Heart left ventricle (tissue), 16 donors: Measurements from ENCODE around the gene MLC1. TPM values are rescaled to one million over a fixed set of nuclear protein-coding genes. Genes with fewer than 3 reads are reported as not detected.

Experiments
- ATAC-seq, 4 donors: fragments of 200-7000 bp; cut with Tn5 transposase; one replicate each; pipeline ENCODE4 v1.9.1; 2020 to 2022; ENCODE audit warnings: moderate library complexity in 4 of 4, mild to moderate bottlenecking in 3 of 4, moderate number of reproducible peaks in 1 of 4
- DNase-seq, 5 donors: peaks; one replicate each; pipeline ENCODE4 v3.0.0-alpha.2; 2020
- H3K27ac ChIP-seq, 12 donors: fragments of 200-600 bp; sonication (generic) in 4 of 12; one replicate each; pipeline versions ENCODE4 v1.5.0 to v1.8.0; 2016 to 2022; ENCODE audit warnings: mild to moderate bottlenecking in 2 of 12
- H3K27me3 ChIP-seq, 9 donors: fragments of 200-600 bp; sonication (generic) in 2 of 9; one replicate each; pipeline versions ENCODE4 v1.5.1 to v1.8.0; 2016 to 2022; ENCODE audit warnings: mild to moderate bottlenecking in 3 of 9
- H3K36me3 ChIP-seq, 9 donors: fragments of 200-600 bp; sonication (generic) in 2 of 9; one replicate each; pipeline versions ENCODE4 v1.5.0 to v1.8.0; 2018 to 2022; ENCODE audit warnings: mild to moderate bottlenecking in 2 of 9
- H3K4me1 ChIP-seq, 12 donors: fragments of 200-600 bp; sonication (generic) in 4 of 12; one replicate each; pipeline versions ENCODE4 v1.5.0 to v1.8.0; 2016 to 2022; ENCODE audit warnings: mild to moderate bottlenecking in 3 of 12
- H3K4me3 ChIP-seq, 12 donors: fragments of 200-600 bp; sonication (generic) in 4 of 12; one replicate each; pipeline versions ENCODE4 v1.5.0 to v1.8.0; 2017 to 2022; ENCODE audit warnings: mild to moderate bottlenecking in 9 of 12, moderate library complexity in 4 of 12
- H3K9me3 ChIP-seq, 12 donors: fragments of 200-600 bp; sonication (generic) in 4 of 12; one replicate each; pipeline versions ENCODE4 v1.5.0 to v1.8.0; 2016 to 2022; ENCODE audit warnings: mild to moderate bottlenecking in 1 of 12
- CTCF ChIP-seq, 12 donors: fragments of 200-600 bp; sonication (generic) in 4 of 12; IDR thresholded peaks; one replicate each; pipeline versions ENCODE4 v1.5.0 to v1.8.0; 2018 to 2022; ENCODE audit warnings: antibody characterized with exemption in 12 of 12, mild to moderate bottlenecking in 5 of 12
- POLR2A ChIP-seq, 2 donors: fragments of 450-650 bp; IDR thresholded peaks; one replicate each; pipeline ENCODE4 v1.6.1; 2017; ENCODE audit warnings: antibody characterized with exemption in 2 of 2, mild to moderate bottlenecking in 2 of 2, moderate library complexity in 2 of 2
- WGBS, 4 donors: extraction: QIAGEN DNeasy Blood & Tissue Kit in 2 of 4; methylation state at CpG; one replicate each; pipeline versions ENCODE4 v1.1.5 to v1.1.7; 2013 to 2018; 5-methylcytosine and 5-hydroxymethylcytosine counted together
- intact Hi-C, 10 donors: fragments of 100-400 bp; cut with DNase I; formaldehyde crosslinking; loops; one replicate each; pipeline versions ENCODE4 v1.11.1 to v1.14.2; 2022
- long read RNA-seq, 3 donors: library from polyadenylated mRNA; unstranded; transcript quantifications; one replicate each; pipeline ENCODE4 v2.0.0, GENCODE V29; 2020 to 2021
- polyA plus RNA-seq, 2 donors: library from polyadenylated mRNA; stranded (reverse); fragments of 200-250 nt; gene quantifications; one replicate each; pipeline ENCODE4 v1.2.3, GENCODE V29; 2013
- total RNA-seq, 9 donors: library from RNA; depleted of rRNA in 2 of 9; stranded (reverse); fragments of >200 nt in 2 of 9; fragmentation: NEBNext Ultra II Directional in 3 of 9; extraction: Animal tissue kit (Norgen Biotek cat#: 25700) in 3 of 9; gene quantifications; one replicate each; pipeline versions ENCODE4 v1.1.0 to v1.2.4, GENCODE V29; 2016 to 2023
- donor health status: ischemic (EF 13 %, LVEDD 7.1; RV severe dilation, severe dysfunction).
- donor health status: healthy with polysubstance abuse.
- donor health status: DM: no; HTN: yes; CAD: no.
- donor health status: DM: no; HTN: no; CAD: no.
- donor health status: ischemic (EF 25% LVEDD 6.9; RV normal size, moderate dysfunction).
- donor health status: ischemic (EF 25% LVEDD 5.7; RV mildly dilated, moderate dysfunction).
- donor health status: healthy.
- donor health status: DM: yes; HTN: yes; CAD: no.
- donor health status: ischemic (EF 35%, LVEDD 5.7; RV mildly dilated, moderate dysfunction).
- donor health status: nonischemic (EF 11% LVEDD 7.7; RV severe dilation, severe dysfunction).
- donor health status: DM: yes; HTN: yes; CAD: no.
- donor health status: PGD.
- donor health status: ischemic (EF 29% LVEDD 5.4; RV normal size, mild dysfunction).
- donor health status: nonischemic (EF 23%, LVEDD 6.1; RV moderate dilation, normal function).

The MLC1 gene
- total RNA-seq (under 1 TPM in 4 of 9 donors, not detected in 5; 0.07 to 0.80 (median 0.30) TPM), polyA plus RNA-seq (under 1 TPM; 0.03 to 0.19 TPM)
- long read RNA-seq, donor 1 = 0 reads
- long read RNA-seq, donor 2 = 0 reads
- long read RNA-seq, donor 3 = 0 reads

- Histone ChIP-seq H3K27ac (no peak within 1 kb of the TSS), H3K27me3 (peaks cover 3 to 61% (median 16%) of the 10 kb centered on the region in 9 donors), H3K36me3 (no peaks in the 10 kb centered on the region), H3K4me3 (peak within 1 kb of the TSS in 2 of 12 donors; percentile 12 to 16), H3K9me3 (peaks cover 0 to 10% (median 0%) of the 10 kb centered on the region in 12 donors), H3K4me1 (peaks cover 0 to 6% (median 0%) of the 10 kb centered on the region in 12 donors)
- TF ChIP-seq POLR2A (IDR thresholded peaks at IDR 0.05) = no peak
- TF ChIP-seq CTCF (IDR thresholded peaks at IDR 0.05) = no peak
- DNase-seq = no peak
- WGBS, 4 donors = 48 to 58% (median 53%) methylated on average over 28 to 29 of the region's 29 CpGs
- no peak for ATAC-seq
- intact Hi-C loops = no loop called here
Measured at GRCh38 chr22:50085211-50085972, at the start of gene MLC1. Gene MLC1 (minus strand): TSS chr22:50085426. CDS start chr22:50084902, 524 bp downstream.

GRCh38 chr22:50134481-50134880 lies 49.3 kb upstream of the MLC1 start:
- WGBS, 4 donors = 80 to 87% (median 81%) methylated on average over 10 of the region's 10 CpGs
- H3K4me1 ChIP-seq = peaks cover 0 to 7% (median 0%) of the 10 kb centered on the region in 12 donors
- no peak for TF ChIP-seq CTCF (IDR thresholded peaks at IDR 0.05)
- no peak for TF ChIP-seq POLR2A (IDR thresholded peaks at IDR 0.05)
- intact Hi-C loops = no loop called here
- no peaks in the 10 kb centered on the region for H3K9me3 ChIP-seq
- no peak overlapping the region for H3K4me3 ChIP-seq
- peaks cover 0 to 6% (median 0%) of the 10 kb centered on the region in 9 donors for H3K27me3 ChIP-seq
- DNase-seq = no peak
- ATAC-seq = no peak
- H3K36me3 ChIP-seq = no peaks in the 10 kb centered on the region
- H3K27ac ChIP-seq = no peak overlapping the region

- no peak for TF ChIP-seq POLR2A (IDR thresholded peaks at IDR 0.05)
- no peak for TF ChIP-seq CTCF (IDR thresholded peaks at IDR 0.05)
- Histone ChIP-seq H3K4me3 (no peak overlapping the region), H3K9me3 (no peaks in the 10 kb centered on the region), H3K27ac (no peak overlapping the region), H3K4me1 (peaks cover 0 to 7% (median 0%) of the 10 kb centered on the region in 12 donors), H3K27me3 (peaks cover 0 to 6% (median 0%) of the 10 kb centered on the region in 9 donors), H3K36me3 (no peaks in the 10 kb centered on the region)
- WGBS, 4 donors = 68 to 87% (median 82%) methylated on average over 4 of the region's 4 CpGs
- ATAC-seq = no peak
- intact Hi-C loops = no loop called here
- DNase-seq = no peak
Measured at GRCh38 chr22:50131894-50132293, 46.7 kb upstream of the MLC1 start.

GRCh38 chr22:50129121-50129736 lies 44.0 kb upstream of the MLC1 start:
- 88 to 91% (median 89%) methylated on average over 10 of the region's 10 CpGs for WGBS, 4 donors
- Histone ChIP-seq H3K9me3 (peaks cover 0 to 1% (median 0%) of the 10 kb centered on the region in 12 donors), H3K27ac (no peak overlapping the region), H3K36me3 (no peaks in the 10 kb centered on the region), H3K4me1 (no peaks in the 10 kb centered on the region), H3K27me3 (peaks cover 0 to 6% (median 0%) of the 10 kb centered on the region in 9 donors), H3K4me3 (no peak overlapping the region)
- TF ChIP-seq POLR2A (IDR thresholded peaks at IDR 0.05) (no peak), CTCF (IDR thresholded peaks at IDR 0.05) (no peak)
- ATAC-seq (no peak), DNase-seq (no peak)
- intact Hi-C loops = no loop called here
